Gastroesophageal sphincter (tissue), 4 donors: ENCODE results near the gene PLCB4. TPM values are rescaled to one million over a fixed set of nuclear protein-coding genes. Genes with fewer than 3 reads are reported as not detected.

Experiments
- ATAC-seq: fragments of 150-250 bp; one replicate; pipeline ENCODE4 v1.9.1; 2016; ENCODE audit warnings: mild to moderate bottlenecking, moderate library complexity
- H3K27ac ChIP-seq, 4 donors: fragments of 200-600 bp; sonication (generic) in 3 of 4; 1 replicate in 3 of 4; 2 replicates in 1 of 4; pipeline ENCODE4 v1.5.1; 2016 to 2019
- H3K27me3 ChIP-seq: fragments of 200-600 bp; sonication (generic); one replicate; pipeline ENCODE4 v1.5.1; 2019
- H3K36me3 ChIP-seq, 2 donors: fragments of 200-600 bp; sonication (generic); one replicate each; pipeline ENCODE4 v1.5.1; 2019; ENCODE audit warnings: control low read depth in 1 of 2
- H3K4me1 ChIP-seq, 3 donors: fragments of 200-600 bp; sonication (generic); 1 replicate in 2 of 3; 2 replicates in 1 of 3; pipeline ENCODE4 v1.5.1; 2016 to 2019; ENCODE audit warnings: control low read depth in 2 of 3
- H3K4me3 ChIP-seq, 2 donors: fragments of 200-600 bp; sonication (generic); one replicate each; pipeline ENCODE4 v1.5.1; 2019; ENCODE audit warnings: mild to moderate bottlenecking in 1 of 2, moderate library complexity in 1 of 2
- H3K9me3 ChIP-seq, 3 donors: fragments of 200-600 bp; sonication (generic); one replicate each; pipeline ENCODE4 v1.5.1; 2017 to 2019; ENCODE audit warnings: control low read depth in 2 of 3
- EP300 ChIP-seq: sonication (generic); formaldehyde crosslinking; IDR thresholded peaks from one replicate; pipeline ENCODE4 v1.6.1; 2017; ENCODE audit warnings: antibody characterized with exemption, mild to moderate bottlenecking
- POLR2A ChIP-seq, 2 donors: fragments of 450-650 bp; IDR thresholded peaks; one replicate each; pipeline ENCODE4 v1.6.1; 2017; ENCODE audit warnings: antibody characterized with exemption in 2 of 2, mild to moderate bottlenecking in 2 of 2, moderate library complexity in 1 of 2
- POLR2AphosphoS5 ChIP-seq: sonication (generic); formaldehyde crosslinking; IDR thresholded peaks from one replicate; pipeline ENCODE4 v1.6.1; 2017; ENCODE audit warnings: antibody characterized with exemption
- WGBS, 2 donors: methylation state at CpG; one replicate each; pipeline ENCODE4 v1.1.5; 2018; ENCODE audit warnings: low coverage in 1 of 2; 5-methylcytosine and 5-hydroxymethylcytosine counted together
- total RNA-seq, 4 donors: library from RNA; depleted of rRNA; stranded (reverse); fragments of >200 nt; gene quantifications; one replicate each; pipeline ENCODE4 v1.1.0, GENCODE V29; 2016
- TF ChIP-seq, protein P1 (sequence below), 4 experiments: fragments of 200-600 bp in 2 of 4; fragments of 450-650 bp in 2 of 4; sonication (generic) in 1 of 4; IDR thresholded peaks; one replicate each; pipeline ENCODE4 v1.5.1; 2017 to 2019; ENCODE audit warnings: antibody characterized with exemption in 4 of 4, mild to moderate bottlenecking in 2 of 4, moderate library complexity in 2 of 4

The PLCB4 gene
- total RNA-seq, 4 donors from 2014 or later = 21.9 to 109 (median 59.1) TPM

DNA sequence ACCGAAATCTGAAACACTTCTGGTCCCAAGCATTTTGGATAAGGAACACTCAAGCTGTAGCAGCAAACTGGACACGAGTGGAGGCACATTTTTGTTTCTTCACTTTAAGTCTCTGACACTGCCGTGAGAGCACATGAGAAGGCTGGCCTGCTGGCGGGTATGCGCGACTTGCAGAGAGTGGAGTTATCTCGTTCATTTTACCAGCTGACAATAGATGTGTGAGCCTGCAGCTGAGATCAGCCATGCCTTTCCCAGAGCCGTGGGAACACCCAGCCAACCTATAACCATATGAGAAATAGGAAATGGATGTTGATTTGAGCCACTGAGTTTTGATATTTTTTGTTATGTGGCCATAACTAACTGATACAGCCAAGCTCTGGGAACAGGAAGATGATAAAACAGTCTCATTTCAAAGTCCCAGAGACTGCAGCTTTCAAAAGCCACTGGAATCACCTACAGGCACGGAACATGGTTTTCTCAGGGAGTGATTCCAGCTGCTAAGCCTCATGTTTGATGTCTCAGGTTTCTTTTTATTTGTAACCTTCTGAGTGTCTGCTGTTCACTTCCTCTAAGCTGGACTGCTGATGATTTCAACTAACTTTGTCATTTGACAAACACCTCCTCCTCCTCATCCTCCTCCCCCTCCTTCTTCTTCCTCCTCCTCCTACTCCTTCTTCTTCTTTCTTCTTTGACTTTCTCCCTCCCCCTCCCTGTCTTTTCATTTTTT, 416.9 kb downstream of the PLCB4 start:
- Histone ChIP-seq H3K9me3 (no peaks in the 10 kb centered on the region), H3K4me3 (no peak overlapping the region), H3K4me1 (no peaks in the 10 kb centered on the region), H3K36me3 (no peaks in the 10 kb centered on the region), H3K27me3 (no peaks in the 10 kb centered on the region), H3K27ac (no peak overlapping the region)
- 78 to 79% methylated on average over 8 to 9 of the region's 9 CpGs for WGBS, 2 donors
- TF ChIP-seq, protein P1, sequence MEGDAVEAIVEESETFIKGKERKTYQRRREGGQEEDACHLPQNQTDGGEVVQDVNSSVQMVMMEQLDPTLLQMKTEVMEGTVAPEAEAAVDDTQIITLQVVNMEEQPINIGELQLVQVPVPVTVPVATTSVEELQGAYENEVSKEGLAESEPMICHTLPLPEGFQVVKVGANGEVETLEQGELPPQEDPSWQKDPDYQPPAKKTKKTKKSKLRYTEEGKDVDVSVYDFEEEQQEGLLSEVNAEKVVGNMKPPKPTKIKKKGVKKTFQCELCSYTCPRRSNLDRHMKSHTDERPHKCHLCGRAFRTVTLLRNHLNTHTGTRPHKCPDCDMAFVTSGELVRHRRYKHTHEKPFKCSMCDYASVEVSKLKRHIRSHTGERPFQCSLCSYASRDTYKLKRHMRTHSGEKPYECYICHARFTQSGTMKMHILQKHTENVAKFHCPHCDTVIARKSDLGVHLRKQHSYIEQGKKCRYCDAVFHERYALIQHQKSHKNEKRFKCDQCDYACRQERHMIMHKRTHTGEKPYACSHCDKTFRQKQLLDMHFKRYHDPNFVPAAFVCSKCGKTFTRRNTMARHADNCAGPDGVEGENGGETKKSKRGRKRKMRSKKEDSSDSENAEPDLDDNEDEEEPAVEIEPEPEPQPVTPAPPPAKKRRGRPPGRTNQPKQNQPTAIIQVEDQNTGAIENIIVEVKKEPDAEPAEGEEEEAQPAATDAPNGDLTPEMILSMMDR (IDR thresholded peaks at IDR 0.05) = no peak
- TF ChIP-seq EP300 = no peak
- TF ChIP-seq POLR2AphosphoS5 = no peak
- TF ChIP-seq POLR2A (IDR thresholded peaks at IDR 0.05) = no peak
- no peak for ATAC-seq

DNA sequence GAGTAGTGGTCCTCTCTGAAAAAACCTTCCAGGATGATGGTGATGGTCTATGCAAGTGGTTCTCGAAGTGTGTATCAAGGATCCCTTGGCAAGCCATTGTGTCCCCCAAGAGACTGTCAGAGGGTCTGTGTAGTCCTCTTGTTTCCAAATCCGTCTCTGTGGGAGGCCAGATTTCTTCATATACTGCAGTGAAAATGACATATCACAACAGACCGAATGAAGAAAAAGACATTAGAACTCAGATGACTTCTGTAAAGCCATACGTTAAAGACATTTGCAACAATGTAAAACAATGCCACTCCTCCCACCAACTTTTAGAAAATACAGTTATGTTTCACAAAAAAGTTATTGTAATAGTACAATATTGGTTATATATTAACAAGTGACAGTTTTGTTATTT, 418.3 kb downstream of the PLCB4 start:
- Histone ChIP-seq H3K27me3 (no peaks in the 10 kb centered on the region), H3K4me3 (no peak overlapping the region), H3K4me1 (no peaks in the 10 kb centered on the region), H3K27ac (no peak overlapping the region), H3K36me3 (no peaks in the 10 kb centered on the region), H3K9me3 (no peaks in the 10 kb centered on the region)
- no peak for TF ChIP-seq EP300
- TF ChIP-seq, protein P1 (IDR thresholded peaks at IDR 0.05) = no peak
- WGBS, 2 donors = 76 to 80% methylated on average over 4 of the region's 4 CpGs
- ATAC-seq = no peak

DNA sequence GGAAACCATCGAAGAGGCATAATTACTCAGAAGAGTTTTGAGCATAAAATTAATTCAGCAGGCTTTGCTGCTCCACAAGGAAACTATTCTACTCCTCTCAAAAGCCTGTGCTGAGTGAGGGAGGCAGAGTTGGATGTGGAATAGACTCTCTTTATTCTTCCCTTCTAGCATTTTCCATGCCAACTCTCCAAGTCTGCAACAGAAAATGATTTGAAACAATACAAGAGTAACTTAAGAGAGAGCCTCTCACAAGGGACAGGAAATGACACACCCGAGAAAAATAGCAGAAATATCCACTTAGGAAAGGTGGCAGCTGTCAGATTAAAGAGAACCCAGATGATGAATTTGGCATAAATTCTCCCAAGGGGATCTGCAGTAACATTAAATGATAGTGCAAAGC, 419.2 kb downstream of the PLCB4 start:
- no peaks in the 10 kb centered on the region for H3K9me3 ChIP-seq
- H3K4me1 ChIP-seq = no peaks in the 10 kb centered on the region
- H3K36me3 ChIP-seq = no peaks in the 10 kb centered on the region
- no peak overlapping the region for H3K4me3 ChIP-seq
- no peaks in the 10 kb centered on the region for H3K27me3 ChIP-seq
- no peak overlapping the region for H3K27ac ChIP-seq
- TF ChIP-seq, protein P1 (IDR thresholded peaks at IDR 0.05) = no peak
- TF ChIP-seq POLR2A (IDR thresholded peaks at IDR 0.05) = no peak
- TF ChIP-seq POLR2AphosphoS5 = no peak
- no peak for TF ChIP-seq EP300
- ATAC-seq = no peak
- WGBS, 2 donors = 68 to 92% methylated on average over 1 to 2 of the region's 2 CpGs

DNA sequence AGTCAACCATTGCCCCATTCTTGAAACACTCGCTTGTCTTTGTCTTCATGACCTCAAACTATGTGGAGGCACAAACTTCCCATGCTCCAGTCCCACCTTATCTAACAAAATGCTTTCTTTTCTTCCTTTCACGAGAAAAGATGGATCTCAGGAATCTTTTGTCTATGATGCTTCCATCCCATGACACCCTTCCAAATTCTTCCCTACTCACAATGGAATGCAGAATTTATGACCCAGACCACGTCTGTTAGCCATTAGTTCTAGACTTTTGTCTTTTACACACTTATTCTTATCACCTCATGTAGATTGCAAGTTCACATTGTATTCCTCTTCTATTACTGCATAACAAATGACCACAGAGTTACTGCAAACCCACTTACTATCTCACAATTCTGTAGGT, 421.3 kb downstream of the PLCB4 start:
- H3K9me3 ChIP-seq = no peaks in the 10 kb centered on the region
- peaks cover 0 to 12% (median 0%) of the 10 kb centered on the region in 3 donors for H3K4me1 ChIP-seq
- TF ChIP-seq EP300 = no peak
- TF ChIP-seq, protein P1 (IDR thresholded peaks at IDR 0.05) = no peak
- no peak for TF ChIP-seq POLR2AphosphoS5
- no peak for TF ChIP-seq POLR2A (IDR thresholded peaks at IDR 0.05)
- ATAC-seq = no peak
- H3K36me3 ChIP-seq = no peaks in the 10 kb centered on the region
- H3K4me3 ChIP-seq = no peak overlapping the region
- no peaks in the 10 kb centered on the region for H3K27me3 ChIP-seq
- H3K27ac ChIP-seq = no peak overlapping the region
- 66 to 68% methylated on average over 2 to 3 of the region's 3 CpGs for WGBS, 2 donors

DNA sequence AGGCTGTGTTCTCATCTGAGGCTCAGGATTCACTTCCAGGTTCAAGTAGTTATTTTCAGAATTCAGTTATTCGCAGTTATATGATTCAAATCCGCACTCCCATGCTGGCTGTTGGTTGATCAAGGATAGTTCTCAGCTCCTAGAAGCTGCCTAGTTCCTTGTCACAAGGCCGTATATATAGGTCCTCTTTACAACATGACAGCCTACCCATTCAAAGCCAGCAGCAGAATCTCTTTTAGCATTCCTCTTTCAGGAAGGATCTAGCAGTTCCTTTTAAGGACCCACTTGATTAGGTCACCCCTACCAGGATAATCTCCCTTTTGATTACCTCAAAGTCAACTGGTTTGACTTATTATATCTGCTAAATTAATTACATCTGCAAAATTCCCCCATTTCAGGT, 421.7 kb downstream of the PLCB4 start:
- Histone ChIP-seq H3K9me3 (no peaks in the 10 kb centered on the region), H3K36me3 (no peaks in the 10 kb centered on the region), H3K4me1 (peaks cover 0 to 16% (median 0%) of the 10 kb centered on the region in 3 donors), H3K27me3 (no peaks in the 10 kb centered on the region), H3K27ac (no peak overlapping the region), H3K4me3 (no peak overlapping the region)
- ATAC-seq = no peak
- 94 to 95% methylated on average over 2 to 3 of the region's 3 CpGs for WGBS, 2 donors
- TF ChIP-seq EP300 (no peak), POLR2AphosphoS5 (no peak), POLR2A (IDR thresholded peaks at IDR 0.05) (no peak)
- TF ChIP-seq, protein P1 (IDR thresholded peaks at IDR 0.05) = no peak
